Skeletal muscle cell (primary cell): Measurements from ENCODE around the gene PVALB.
A peak's percentile ranks its signal among the peaks of the same experiment; 100 is the strongest.

Experiments
- DNase-seq: peaks from one replicate; pipeline ENCODE4 v3.0.0-alpha.2; 2010; ENCODE audit warnings: low read depth
- H3K4me3 ChIP-seq: 2 replicates; pipeline ENCODE4 v1.5.1; 2011; ENCODE audit warnings: low read depth, mild to moderate bottlenecking, control low read depth, low read length, moderate library complexity

PVALB gene, protein sequence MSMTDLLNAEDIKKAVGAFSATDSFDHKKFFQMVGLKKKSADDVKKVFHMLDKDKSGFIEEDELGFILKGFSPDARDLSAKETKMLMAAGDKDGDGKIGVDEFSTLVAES

DNA sequence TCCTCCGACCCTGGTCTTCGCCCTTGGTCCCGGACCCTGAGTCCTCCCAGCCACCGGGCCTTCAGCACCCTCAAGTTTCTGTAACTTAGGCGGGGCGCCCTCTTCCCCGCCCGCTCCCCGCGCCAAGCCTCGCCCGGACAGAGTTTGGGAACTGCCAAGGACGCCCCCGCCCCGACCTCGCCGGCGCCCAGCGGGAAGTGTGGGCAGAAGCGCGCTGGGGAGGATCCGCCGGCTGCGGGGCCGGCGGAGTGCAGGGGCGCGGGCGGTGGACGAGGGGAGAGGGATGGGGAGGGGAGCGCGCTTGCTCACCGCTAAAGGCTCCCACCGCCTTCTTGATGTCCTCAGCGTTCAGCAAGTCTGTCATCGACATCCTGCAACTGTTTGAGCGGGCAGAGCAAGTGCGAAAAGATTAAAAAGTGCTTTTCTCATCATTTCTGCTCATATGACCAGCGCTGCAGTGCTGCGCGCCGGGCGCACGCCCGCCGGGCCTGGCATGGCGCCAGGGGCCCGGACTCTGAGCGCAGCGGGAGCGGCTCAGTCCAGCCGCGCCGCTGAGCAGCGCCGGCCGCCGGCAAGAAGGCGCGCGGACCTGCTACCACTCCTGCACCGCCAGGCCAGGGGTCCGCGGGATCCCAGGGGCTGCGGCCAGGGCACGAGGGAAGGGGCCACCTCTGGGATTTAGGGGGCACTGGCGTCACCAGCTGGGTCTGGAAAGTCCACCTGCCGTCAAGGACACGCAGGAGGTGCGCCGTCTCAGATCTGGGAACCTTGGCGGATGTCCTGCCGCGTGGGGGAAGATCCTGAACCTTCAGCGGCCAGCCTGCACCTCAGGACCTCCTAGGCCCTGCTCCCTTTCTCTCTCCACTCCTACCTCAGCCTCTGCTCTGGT, at the start of gene PVALB:
Gene PVALB (minus strand): TSS at position 400 of the 889 bp plus-strand sequence. CDS start 30 bp downstream, at position 370.
- no peak for DNase-seq
- H3K4me3 ChIP-seq: peak within 1 kb of the TSS; percentile 18

DNA sequence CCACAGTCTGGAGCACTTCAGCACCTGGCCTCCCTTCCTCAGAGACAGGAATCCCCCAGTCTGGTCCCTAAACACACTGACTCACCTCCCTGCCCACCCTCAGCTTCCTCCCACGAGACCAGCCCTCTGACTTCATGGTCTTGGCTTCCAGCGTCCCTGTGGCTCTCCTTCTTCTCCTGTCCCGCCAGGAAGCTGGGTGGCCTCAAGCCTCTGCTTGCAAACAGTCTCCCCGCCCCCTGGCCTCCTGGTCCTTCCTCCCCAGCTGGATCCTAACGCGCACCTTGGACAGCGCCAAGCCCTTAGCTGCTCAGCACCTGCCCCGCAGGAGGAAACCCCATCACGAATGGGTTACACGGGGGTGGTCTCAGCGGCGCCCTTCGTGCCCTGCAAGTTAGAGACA, 48.5 kb upstream of the PVALB start:
- no peak overlapping the region for H3K4me3 ChIP-seq
- no peak for DNase-seq

DNA sequence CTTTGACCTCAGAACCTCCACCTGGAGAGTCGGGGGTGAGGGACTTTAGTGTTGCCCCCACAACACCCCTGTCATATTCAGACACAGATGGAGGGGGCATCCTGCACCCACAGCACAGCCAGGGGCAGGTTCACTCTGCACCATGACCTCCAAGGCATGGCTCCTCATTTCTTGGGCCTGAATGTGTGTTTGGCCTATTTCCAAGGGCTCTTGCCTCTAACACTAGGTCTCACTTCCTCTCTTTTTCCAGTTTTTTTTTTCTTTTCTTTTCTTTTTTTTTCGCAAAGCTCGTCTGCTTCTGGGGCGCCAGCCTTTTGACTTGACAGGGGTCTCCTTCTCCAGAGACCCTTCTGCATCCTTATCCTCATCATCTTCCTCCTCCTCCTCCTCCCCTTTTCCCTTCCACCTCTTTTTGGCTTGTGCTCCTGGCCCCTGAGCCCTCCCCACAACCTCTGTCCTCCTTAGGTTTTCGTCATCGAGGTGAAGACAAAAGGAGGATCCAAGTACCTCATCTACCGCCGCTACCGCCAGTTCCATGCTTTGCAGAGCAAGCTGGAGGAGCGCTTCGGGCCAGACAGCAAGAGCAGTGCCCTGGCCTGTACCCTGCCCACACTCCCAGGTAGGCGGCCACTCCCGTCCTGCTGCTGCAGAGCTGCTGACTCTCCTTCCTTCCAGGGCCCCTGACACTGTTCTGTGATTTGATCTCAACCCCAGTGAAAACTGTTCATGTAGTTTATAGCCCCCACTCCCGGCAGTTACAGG, 47.8 kb upstream of the PVALB start:
- no peak overlapping the region for H3K4me3 ChIP-seq
- no peak for DNase-seq

DNA sequence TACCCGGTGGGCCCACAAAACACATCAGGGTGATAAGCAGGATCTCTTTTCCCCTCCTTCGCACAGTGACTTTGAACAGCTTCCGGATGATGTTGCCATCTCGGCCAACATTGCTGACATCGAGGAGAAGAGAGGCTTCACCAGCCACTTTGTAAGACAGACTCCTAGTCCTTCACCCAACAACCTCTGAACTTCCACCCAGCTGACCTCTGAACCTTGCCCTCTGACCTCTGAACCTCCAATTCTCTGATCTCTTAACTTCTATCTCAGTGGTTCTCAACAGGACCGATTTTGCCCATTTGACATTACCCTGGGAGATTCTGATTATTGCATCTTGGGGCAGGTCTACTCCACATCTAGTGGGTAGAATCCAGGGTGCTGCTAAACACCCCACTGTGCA, 47.1 kb upstream of the PVALB start:
- no peak for DNase-seq
- H3K4me3 ChIP-seq: no peak overlapping the region

DNA sequence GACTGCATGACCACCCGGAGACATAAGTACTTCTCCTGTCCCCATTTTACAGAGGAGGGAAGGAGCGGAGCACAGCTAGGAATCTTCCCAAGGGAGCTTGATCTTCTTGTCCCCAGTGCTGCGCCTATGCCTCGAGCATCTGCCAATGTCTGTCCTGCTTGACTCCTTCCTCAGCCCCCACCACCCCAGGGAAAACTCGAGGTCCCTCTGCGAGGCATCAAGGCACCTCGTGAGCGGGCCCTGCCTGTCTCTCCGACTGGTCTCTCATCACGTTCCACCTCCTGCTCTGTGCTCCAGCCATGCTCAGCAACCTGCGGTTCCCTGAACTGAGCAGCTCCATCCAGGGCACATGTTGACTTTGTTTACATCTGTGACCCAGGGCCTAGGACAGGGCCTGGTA, 46.4 kb upstream of the PVALB start:
- no peak for DNase-seq

DNA sequence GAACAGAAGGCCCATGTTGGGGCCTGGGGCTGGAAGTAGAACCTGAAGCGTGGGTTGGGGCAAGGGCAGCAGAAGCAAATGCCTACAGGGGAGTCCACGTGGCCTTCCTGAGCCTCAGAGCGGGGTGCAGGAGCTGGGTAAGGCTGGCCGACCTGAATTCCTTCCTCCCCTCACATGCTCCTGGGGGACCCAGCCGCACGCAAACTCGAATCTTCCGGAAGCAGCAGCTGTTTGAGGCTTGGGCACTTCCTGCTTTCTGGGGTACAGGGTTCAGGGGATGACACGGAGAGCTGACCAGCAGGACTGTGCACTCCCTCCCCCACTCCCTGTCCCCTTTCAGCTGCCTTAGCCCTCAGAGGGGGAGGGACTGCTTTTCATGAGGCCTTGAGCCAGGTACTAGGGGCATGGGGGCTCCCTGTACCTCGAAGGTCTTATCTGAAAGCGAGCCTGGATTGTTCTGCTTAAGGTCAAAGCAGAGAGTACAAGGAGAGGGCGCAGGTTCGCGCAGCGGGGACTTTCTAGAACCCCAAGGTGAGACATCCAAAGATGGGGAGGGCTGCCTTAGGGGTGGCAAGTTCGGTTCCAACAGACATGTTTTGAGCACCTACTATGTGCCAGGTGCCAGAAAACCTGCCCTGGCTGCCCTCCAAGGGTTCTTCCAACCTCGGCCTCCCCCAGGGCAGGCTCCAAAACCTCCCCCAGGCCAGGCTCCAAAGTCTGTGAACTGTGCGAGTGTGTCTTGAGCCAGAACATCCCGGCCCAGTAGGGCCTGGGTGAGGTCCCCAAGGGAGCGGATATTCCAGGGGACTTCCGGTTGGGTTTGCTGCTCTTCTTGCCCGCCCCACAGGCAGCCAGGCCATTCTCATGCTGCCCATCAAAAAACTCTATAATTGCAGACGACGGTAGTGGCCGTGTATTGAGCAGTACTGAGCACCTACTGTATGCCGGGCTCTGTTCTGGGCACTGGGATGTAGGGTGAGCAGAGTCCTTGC, 45.7 kb upstream of the PVALB start:
- DNase-seq: no peak
- H3K4me3 ChIP-seq: no peak overlapping the region

More for the DNA sequence above, 46.4 kb upstream of the PVALB start:
- no peak overlapping the region for H3K4me3 ChIP-seq

DNA sequence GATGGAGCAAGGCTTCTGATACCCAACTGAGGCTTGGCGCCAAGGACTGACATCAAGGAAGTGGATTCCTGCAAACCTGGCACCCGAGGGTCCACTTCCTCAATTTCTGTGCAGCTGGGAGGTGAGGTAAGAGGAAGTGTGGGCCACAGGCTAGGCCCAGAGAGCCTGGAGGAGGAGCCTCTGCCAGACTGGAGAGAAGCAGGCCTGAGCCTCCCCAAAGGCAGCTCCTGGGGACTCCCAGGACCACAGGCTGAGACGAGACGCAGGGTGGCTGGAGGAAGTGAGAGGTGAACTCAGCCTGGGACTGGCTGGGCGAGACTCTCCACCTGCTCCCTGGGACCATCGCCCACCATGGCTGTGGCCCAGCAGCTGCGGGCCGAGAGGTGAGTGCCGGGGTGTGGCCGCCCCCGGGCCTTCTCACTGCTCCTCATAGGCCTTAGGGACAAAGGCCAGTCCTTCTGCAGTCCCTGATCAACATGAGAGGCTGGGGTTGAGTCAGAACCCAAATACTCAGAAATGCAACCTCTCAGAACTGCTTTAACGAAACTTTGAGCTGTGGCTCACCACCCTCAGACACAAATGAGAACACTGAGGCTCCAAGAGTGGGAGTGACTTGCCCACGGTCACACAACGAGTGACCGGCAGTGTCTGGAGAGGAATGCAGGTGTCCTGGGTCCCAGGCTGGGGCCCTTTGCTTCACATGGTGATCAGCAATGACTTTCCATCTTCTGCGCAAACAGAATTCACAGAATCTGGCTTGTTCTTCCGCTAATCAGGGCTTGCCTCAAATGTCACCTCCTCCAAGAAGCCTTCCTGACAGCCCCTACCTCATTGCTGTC, 44.2 kb upstream of the PVALB start, which contains the start of gene NCF4:
Gene NCF4 (plus strand): TSS at position 186 of the 839 bp plus-strand sequence. CDS start 166 bp downstream, at position 352.
- no peak for DNase-seq
- no peak within 1 kb of the TSS for H3K4me3 ChIP-seq

DNA sequence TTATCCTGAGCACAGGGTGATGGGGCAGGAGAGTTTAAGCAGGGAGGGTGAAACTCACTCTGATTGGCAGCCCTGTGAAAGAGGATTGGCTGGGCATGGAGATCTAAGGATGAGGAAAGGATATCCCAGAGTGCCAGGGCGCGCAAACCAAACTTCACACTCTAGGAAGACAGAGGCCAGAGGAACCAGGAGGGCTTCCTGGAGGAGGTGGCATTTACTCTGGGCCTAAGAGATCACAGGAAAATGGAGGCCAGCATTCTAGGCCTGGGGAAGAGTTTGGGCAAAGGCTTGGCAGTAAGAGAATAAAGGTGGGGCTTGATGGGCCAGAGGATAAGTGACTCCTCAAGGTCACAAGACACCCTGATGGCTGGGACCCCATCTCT, 43.6 kb upstream of the PVALB start:
- DNase-seq: no peak
- no peak overlapping the region for H3K4me3 ChIP-seq

DNA sequence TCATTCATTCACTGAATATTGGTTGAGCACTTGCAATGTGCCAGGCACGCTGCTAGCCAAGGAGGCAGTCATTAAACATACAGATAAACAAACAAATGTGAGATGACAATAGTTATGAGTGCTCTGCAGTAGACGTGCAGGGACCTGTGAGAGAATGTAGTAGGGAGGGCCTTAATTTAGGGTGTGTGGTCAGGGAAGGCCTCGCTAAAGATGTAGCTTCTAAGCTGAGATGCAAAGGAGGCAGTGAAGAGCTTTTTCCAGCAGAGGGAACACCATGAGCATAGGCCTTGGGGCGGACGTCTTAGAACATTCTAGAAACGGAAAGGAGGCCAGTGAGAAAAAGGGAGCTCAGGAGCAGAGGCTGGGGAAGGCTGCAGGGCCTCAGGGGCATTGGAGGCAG, 43.2 kb upstream of the PVALB start:
- H3K4me3 ChIP-seq: no peak overlapping the region
- DNase-seq: no peak

DNA sequence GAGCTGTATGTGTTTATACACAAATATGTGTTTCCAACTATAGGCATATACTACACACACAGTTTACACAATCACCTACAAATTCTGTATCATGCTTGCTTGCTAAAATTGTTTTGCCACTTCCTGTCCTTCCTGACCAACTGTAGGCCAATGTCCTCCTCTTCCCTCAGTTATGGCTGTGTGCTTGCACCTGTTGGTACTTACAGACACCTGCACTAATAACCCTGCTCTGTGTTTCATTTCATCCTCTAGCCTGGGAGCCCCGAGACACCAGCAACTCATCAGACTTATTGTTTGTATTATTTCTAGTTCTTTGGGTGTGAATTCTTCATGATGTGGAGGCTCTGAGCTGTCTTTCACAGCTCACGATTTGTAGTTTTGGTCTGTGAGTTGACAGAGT, 42.1 kb upstream of the PVALB start:
- H3K4me3 ChIP-seq: no peak overlapping the region
- no peak for DNase-seq

DNA sequence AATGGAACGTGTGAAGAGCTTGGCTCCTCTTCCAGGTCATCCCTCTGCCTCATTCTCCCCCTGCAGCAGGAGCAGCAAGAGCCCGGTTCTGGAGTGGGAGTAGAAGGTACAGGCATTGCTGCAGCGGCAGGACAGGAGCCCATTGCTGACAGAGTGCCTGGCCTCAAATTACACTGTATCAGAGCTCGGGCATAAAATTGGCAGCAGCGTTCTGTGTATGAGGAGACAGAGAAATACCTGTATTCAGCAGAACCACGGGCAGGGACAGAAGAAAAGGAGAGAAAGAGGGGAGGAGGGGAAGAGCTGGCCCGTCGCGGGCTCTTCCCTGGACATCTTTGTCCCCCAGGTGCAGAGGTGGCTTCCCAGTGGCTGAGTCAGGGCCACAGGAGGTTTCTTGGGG, 41.3 kb upstream of the PVALB start:
- DNase-seq: no peak

DNA sequence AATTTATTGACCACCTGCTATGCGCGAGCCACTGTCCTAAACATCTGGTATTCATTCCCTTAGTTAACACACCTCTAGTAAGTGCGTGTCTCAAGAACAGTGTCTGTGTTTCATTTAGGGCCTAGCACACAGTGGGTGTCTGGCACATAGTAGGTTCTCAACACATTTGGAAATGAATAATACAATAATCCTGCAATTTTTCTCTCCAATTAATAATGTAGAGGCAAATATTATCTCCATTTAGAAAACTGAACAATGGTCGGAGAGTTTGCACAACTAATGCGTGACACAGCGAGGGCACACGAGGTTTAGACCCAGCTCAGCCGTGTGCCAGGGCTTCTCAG, 39.9 kb upstream of the PVALB start:
- DNase-seq: no peak
- no peak overlapping the region for H3K4me3 ChIP-seq

More for the DNA sequence above, 41.3 kb upstream of the PVALB start:
- H3K4me3 ChIP-seq: no peak overlapping the region

DNA sequence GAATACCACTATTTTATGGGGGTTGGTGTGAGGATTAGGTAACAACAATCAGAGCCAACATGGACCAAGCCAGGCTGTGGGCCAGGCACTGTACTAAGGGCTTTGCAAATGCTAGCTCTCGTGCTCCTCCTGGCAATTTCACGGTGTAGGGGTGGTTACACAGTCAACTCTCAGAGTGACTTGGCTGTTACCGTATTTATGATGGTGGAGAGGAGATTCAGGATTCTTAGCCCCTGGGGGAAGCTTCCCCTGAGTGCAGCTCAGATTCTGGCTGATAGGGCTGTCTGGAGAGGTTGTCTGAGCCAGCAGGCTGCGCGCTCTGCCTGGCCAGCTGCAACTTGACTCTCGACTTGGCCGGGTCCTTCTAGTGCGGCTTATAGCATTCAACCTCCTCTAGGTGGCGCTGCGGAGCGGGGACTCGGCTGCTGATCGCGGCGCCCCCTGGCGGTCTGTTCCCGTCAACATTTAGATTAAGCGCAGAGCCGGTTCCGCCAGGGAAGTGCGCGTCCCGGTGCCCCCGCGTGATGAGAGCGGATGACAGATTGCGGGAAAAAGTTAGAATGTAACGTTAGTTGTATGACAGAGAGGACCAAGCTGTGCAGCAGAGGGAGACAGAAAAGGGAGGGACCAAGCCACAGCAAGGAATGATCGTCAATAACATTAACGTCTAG, 39.4 kb upstream of the PVALB start:
- H3K4me3 ChIP-seq: no peak overlapping the region
- DNase-seq: peak; percentile 56

DNA sequence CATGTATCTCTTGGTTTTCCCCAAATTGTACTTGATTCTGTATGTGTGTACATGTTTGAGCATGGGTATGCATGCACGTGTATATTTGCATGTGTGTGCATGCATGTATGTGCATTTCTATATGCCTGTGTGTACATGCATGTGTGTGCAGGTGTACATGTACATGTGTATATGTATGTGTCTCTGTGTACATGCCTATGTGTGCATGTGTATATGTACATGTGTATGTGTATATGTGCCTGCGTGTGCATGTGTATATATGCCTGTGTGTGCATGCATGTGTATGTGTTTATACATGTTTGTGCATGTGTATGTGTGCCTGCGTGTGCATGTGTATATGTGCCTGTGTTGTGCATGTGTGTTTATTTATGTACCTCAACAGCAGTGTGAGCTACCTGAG, 38.6 kb upstream of the PVALB start:
- no peak for DNase-seq

DNA sequence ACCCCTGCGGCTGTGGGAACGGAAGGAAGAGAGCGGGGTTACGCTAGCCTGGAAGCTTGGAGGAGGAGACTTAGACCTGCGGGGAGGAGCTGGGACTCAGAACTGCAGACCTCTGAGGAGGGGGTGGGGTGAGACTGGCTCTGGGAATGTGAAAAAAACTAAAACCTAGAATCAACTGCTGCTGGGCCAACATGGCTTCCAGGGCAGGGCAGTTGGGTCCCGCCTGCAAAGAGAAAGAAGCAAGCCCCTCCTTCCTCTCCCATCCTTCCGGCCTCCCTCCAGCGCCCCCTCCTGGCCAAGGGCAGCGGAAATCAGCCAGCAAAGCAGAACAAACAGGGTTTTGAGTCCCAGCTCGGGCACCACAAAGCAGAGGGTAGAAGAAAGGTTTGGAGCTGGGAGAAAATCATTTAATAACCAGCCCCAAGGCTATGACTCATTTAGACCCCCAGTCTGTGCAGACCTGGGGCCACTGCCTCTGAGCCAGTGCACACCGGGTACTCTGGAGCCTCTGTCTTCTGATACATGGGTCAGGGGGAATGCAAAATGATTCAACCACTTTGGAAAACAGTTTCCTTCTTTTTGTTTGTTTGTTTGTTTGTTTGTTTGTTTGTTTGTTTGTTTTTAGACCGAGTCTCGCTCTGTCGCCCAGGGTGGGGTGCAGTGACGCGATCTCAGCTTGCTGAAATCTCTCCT, 36.7 kb upstream of the PVALB start:
- no peak overlapping the region for H3K4me3 ChIP-seq
- no peak for DNase-seq

More for the DNA sequence above, 38.6 kb upstream of the PVALB start:
- H3K4me3 ChIP-seq: no peak overlapping the region

DNA sequence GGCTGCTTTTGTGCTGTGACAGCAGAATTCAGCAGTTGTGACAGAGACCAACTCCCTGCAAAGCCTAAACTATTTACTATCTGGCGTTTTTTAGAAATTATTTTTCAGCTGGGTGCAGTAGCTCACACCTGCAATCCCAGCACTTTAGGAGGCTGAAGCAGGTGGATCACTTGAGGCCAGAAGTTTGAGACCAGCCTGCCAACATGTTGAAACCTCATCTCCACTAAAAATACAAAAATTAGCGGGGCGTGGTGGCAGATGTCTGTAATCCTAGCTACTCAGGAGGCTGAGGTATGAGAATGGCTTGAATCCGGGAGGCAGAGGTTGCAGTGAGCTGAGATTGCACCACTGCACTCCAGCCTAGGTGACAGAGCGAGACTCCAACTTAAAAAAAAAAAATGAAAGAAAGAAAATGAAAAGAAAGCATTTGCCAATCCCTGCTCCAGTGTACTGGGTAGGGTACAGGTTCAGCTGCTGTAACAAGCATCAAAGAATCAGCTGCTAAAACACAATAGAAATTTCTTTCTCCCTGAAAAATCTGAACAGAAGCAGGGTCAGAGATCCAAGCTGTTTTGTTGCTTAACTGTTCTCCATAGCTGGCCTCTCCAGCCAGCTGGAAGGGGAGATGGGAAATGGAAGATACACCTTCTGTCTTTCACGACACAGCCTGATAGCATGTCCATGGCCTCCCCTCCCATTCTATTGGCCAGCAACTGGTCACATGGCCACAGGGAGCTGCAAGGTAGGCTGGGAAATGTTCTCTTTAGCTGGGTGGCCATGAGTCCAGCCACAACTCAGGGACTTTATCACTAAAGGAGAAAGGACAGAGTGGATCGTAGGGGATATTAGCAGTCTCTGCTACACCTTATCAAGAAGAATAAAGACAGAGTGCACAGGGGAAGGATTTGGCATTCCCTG, 35.5 kb upstream of the PVALB start:
- no peak for DNase-seq
- no peak overlapping the region for H3K4me3 ChIP-seq
